GM21576 (cell line): ENCODE data around the gene STK32C.
"Not testable (repeated sequence)": the region's sequence is repeated elsewhere in the genome, so short reads cannot be mapped to it uniquely, and the experiment has no call there.

ENCODE experiments used
- ATAC-seq: cut with Tn5 transposase; IDR thresholded peaks from one replicate; pipeline ENCODE4 v1.9.1; 2021; ENCODE audit warnings: mild to moderate bottlenecking, moderate library complexity; ENCODE audit not compliant: unreplicated experiment

Gene STK32C

GRCh38 chr10:132269266-132270230 lies 38.2 kb downstream of the STK32C start:
- ATAC-seq, result no peak

GRCh38 chr10:132267916-132268315 lies 39.8 kb downstream of the STK32C start:
- not testable (repeated sequence) for ATAC-seq

DNA sequence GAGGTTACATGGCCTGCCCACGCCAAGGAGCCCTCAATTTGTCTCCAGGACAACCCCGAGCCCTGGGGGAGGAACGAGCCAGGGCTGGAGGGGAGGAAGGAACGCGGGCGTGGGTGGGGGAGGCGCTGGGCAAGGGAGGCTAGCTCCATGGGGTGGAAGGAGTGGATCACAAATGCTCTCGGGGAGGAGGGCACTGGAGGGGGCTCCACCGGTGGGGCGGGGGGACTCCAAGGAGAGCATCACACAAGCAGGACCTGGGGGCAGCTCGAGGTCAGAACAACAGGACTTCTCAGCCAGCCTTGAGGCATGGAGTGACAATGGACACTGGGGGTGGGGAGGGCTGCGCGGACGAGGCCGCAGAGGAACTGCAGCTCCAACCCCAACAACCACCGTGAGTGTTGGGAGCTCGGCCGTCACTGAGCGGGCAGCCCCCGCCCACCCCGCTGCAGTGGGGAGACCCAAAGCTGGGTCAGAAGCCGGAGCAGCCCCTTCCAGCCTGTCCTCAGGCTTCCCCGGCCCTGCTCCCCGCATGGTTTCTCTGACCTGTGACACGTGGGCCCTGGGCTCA lies 41.1 kb downstream of the STK32C start:
- ATAC-seq, result no peak

GRCh38 chr10:132265890-132266496 lies 41.8 kb downstream of the STK32C start:
- no peak for ATAC-seq

GRCh38 chr10:132264966-132265889 lies 42.5 kb downstream of the STK32C start:
- no peak for ATAC-seq

- no peak for ATAC-seq
These were observed 43.3 kb downstream of the STK32C start for GRCh38 chr10:132264306-132264950.

- no peak for ATAC-seq
These were observed 43.9 kb downstream of the STK32C start for GRCh38 chr10:132263866-132264265.

- ATAC-seq, result no peak
These were observed 47.9 kb downstream of the STK32C start for GRCh38 chr10:132259702-132260482.

- ATAC-seq, result no peak
These were observed 49.3 kb downstream of the STK32C start for GRCh38 chr10:132258423-132258822.

DNA sequence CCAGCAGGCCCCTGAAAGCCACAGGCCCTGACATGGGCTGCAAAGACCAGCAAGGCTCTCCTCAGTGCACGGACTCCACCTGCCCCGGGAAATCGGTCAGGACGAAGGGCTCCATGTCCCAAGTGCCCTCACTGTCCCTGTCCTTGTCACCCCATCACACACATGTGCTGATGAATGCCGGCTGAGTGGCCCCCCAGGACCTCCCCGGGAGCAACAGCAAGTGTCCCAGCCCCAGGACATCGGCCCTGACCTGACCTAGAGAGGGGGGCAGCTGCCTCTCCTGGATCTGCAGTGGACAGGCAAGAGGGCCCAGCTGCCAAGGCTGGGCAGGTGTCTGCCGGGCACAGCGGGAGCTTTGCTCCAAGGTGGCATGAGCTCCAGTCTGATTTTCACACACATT lies 49.8 kb downstream of the STK32C start:
- ATAC-seq, result no peak

- ATAC-seq, result no peak
These were observed 50.5 kb downstream of the STK32C start for GRCh38 chr10:132257271-132257670.

GRCh38 chr10:132256866-132257265 lies 50.9 kb downstream of the STK32C start:
- ATAC-seq, result no peak

DNA sequence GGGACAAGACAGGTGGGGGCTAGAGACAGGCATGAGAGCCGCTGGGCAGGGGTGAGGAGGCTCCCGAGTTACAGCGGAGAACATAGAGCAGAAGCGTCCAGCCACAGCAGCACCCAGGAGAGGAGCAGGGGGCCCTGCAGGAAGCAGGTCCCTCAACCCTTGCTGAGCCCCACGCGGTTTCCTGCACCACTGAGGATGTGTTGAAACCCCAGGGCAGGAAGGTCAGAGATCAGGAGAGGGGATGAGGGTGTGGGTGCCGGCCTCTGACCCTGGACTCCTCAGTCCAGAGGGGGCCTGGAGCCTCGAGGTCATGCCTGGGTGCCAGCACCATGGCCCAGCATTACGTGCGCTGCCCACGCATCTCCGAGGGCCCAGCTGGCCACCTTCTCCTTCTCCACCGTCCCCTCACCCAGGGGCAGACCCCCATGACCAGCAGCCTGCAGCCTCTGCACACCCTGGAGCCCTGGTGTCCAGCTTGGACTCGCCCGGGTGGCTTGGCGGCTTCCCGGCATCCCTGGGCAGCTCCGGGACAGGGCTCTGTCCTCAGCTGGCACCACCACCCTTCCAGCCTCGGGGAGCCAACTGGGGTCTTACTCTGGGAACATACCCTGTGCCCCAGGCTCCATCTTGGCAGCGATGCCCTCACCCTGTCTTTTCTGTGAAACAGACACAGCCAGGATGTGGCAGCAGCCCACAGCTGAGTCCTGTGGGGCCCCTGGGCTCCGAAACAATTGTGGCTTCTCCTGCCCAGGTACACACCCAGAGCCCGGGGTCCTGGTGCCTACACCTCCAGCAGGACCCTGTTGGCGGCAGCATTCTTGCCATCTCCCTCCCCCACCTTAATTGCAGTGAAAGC lies 52.0 kb downstream of the STK32C start:
- ATAC-seq, result no peak

DNA sequence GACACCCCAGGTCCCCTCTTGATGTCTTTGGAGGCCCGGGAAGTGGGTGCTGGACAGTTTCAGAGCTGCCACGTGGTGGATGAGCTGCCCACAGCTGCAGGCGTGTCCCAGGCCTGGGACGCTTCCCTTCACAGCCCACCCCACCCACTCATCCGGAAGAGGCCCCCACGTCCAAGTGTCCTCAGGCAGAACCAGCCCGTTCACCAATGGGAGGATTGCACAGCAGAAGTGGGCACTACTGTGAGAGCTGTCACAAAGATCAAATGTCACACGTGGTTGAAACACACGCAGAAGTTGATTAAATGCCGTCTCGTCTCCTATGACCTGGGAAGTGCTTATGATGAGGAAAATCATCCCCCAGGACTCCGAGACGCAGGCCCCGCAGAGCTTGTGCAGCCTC lies 52.9 kb downstream of the STK32C start:
- ATAC-seq, result no peak

DNA sequence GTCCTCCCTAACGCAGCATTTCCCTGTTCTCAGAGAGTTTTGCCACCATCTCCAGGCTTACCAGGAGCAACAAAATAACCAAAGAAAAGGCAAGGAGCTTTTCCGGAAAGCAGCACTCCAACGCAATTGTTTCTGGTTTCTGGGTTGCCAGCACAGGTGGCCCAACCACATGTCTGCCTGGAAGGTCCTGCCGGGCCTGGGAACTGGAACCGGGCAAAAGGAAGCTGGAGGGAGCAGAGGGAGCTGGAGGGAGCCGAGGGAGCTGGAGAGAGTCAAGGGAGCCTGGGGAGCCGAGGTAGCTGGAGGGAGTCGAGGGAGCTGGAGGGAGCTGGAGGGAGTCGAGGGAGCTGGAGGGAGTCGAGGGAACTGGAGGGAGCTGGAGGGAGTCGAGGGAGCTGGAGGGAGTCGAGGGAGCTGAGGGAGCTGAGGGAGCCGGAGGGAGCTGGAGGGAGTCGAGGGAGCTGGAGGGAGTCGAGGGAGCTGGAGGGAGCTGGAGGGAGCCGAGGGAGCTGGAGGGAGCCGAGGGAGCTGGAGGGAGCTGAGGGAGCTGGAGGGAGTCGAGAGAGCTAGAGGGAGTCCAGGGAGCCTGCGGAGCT lies 54.6 kb downstream of the STK32C start:
- ATAC-seq, result no peak

DNA sequence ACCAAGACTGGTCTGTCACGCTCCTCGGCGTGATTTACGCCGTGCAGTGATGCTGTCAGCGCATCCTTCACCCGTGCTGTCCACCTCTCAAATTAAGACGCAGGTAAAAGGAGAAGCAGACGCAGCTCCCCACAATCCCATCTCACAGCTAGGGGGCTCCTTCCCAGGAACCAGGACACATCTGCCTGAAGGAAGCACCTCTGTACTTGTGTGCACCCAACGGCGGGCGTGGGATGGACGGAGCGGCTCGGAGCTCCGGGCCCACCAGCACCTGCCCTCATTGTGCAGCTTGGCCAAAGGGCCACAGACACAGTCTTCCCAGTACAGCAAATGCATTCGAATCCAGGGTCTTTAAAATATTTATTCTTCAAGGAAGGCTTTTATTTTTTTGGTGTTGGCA lies 55.3 kb downstream of the STK32C start:
- no peak for ATAC-seq

- no peak for ATAC-seq
These were observed 55.8 kb downstream of the STK32C start for GRCh38 chr10:132251928-132252327.
